Activated CD8-positive, alpha-beta T cell treated with anti-CD3 and anti-CD28 coated beads, Interleukin-2, amount 10 ng/mL, durations not matched to agents 7 days and 5 days (primary cell): ENCODE measurements around the gene ADK. TPM values are rescaled to one million over a fixed set of nuclear protein-coding genes. Genes with fewer than 3 reads are reported as not detected.
A peak's percentile ranks its signal among the peaks of the same experiment; 100 is the strongest.

ENCODE experiments used
- ATAC-seq: fragments of 150-1000 bp; cut with Tn5 transposase; one replicate; pipeline ENCODE4 v1.10.0; 2021; ENCODE audit warnings: moderate library complexity
- CTCF ChIA-PET: fragments of 350-600 bp; sonication (Branson Sonifier 250); formaldehyde crosslinking; loops from one replicate; lab custom pipeline; 2021; ENCODE audit warnings: antibody characterized with exemption; lab: Charles Lee
- POLR2A ChIA-PET: fragments of 350-600 bp; sonication (Branson Sonifier 250); formaldehyde crosslinking; loops from one replicate; lab custom pipeline; 2021; ENCODE audit warnings: antibody characterized with exemption; lab: Charles Lee
- DNase-seq: peaks from one replicate; pipeline ENCODE4 v3.0.0-alpha.2; 2020
- H3K27ac Mint-ChIP-seq: one replicate; pipeline ENCODE4 v1.8.0; 2021; ENCODE audit warnings: mild to moderate bottlenecking, mixed read lengths
- H3K27me3 Mint-ChIP-seq: one replicate; pipeline ENCODE4 v1.8.0; 2021; ENCODE audit warnings: low read depth, mixed read lengths
- H3K36me3 Mint-ChIP-seq: one replicate; pipeline ENCODE4 v1.8.0; 2021; ENCODE audit warnings: low read depth, mixed read lengths
- H3K4me1 Mint-ChIP-seq: one replicate; pipeline ENCODE4 v1.8.0; 2021; ENCODE audit warnings: low read depth, mixed read lengths
- H3K4me3 Mint-ChIP-seq: one replicate; pipeline ENCODE4 v1.8.0; 2021; ENCODE audit warnings: mild to moderate bottlenecking, mixed read lengths
- H3K9me3 Mint-ChIP-seq: one replicate; pipeline ENCODE4 v1.8.0; 2022; ENCODE audit warnings: mixed read lengths; ENCODE audit not compliant: insufficient read depth
- total RNA-seq, 2 experiments: library from RNA; stranded (reverse); gene quantifications; one replicate each; pipeline ENCODE4 v1.2.3, GENCODE V29; 2021

Gene ADK
- total RNA-seq, 2 experiments from 2014 or later = 40.2 to 42.1 TPM

- CTCF ChIA-PET = no interaction called here
- ATAC-seq = no peak
- no peak for DNase-seq
- Mint-ChIP-seq H3K4me3 (no peak overlapping the region), H3K27ac (no peak overlapping the region), H3K9me3 (peaks cover 4% of the 10 kb centered on the region), H3K4me1 (no peaks in the 10 kb centered on the region), H3K27me3 (no peaks in the 10 kb centered on the region), H3K36me3 (peaks cover 39% of the 10 kb centered on the region)
- POLR2A ChIA-PET = no interaction called here
Measured at GRCh38 chr10:74406006-74406405, 255.0 kb downstream of the ADK start.

GRCh38 chr10:74415146-74415839 is 264.3 kb downstream of the ADK start:
- POLR2A ChIA-PET = no interaction called here
- Mint-ChIP-seq H3K9me3 (no peaks in the 10 kb centered on the region), H3K27me3 (no peaks in the 10 kb centered on the region), H3K36me3 (peaks cover 15% of the 10 kb centered on the region), H3K27ac (no peak overlapping the region), H3K4me3 (no peak overlapping the region), H3K4me1 (peaks cover 11% of the 10 kb centered on the region)
- ATAC-seq (no peak), DNase-seq (no peak)
- CTCF ChIA-PET = no interaction called here

GRCh38 chr10:74417397-74417796 is 266.4 kb downstream of the ADK start:
- DNase-seq (no peak), ATAC-seq (no peak)
- Mint-ChIP-seq H3K36me3 (peaks cover 7% of the 10 kb centered on the region), H3K4me1 (peaks cover 11% of the 10 kb centered on the region), H3K4me3 (no peak overlapping the region), H3K27ac (no peak overlapping the region), H3K9me3 (no peaks in the 10 kb centered on the region), H3K27me3 (no peaks in the 10 kb centered on the region)
- POLR2A ChIA-PET = no interaction called here
- CTCF ChIA-PET = interaction anchor here (1.5 kb wide), 1 partner anchor 11 kb away, joined by 3 read pairs; no protein-coding TSS in a partner anchor

- Mint-ChIP-seq H3K27me3 (no peaks in the 10 kb centered on the region), H3K4me3 (no peak overlapping the region), H3K9me3 (no peaks in the 10 kb centered on the region), H3K4me1 (peaks cover 11% of the 10 kb centered on the region), H3K36me3 (peaks cover 6% of the 10 kb centered on the region), H3K27ac (no peak overlapping the region)
- CTCF ChIA-PET = interaction anchor here (1.5 to 3.4 kb wide), 4 partner anchors 10 to 603 kb away, joined by 3 to 24 read pairs (median 8); no protein-coding TSS in a partner anchor
- POLR2A ChIA-PET = interaction anchor here (0.6 kb wide), 1 partner anchor 15 kb away, joined by 4 read pairs; no protein-coding TSS in a partner anchor
- no peak for DNase-seq
- ATAC-seq = no peak
Measured at GRCh38 chr10:74418285-74418872, 267.4 kb downstream of the ADK start.

GRCh38 chr10:74419491-74419951 is 268.5 kb downstream of the ADK start:
- CTCF ChIA-PET = interaction anchor here (0.9 to 3.4 kb wide), 19 partner anchors 9 to 679 kb away, joined by 3 to 24 read pairs (median 3); no protein-coding TSS in a partner anchor
- Mint-ChIP-seq H3K4me3 (no peak overlapping the region), H3K27ac (no peak overlapping the region), H3K4me1 (peaks cover 11% of the 10 kb centered on the region), H3K27me3 (no peaks in the 10 kb centered on the region), H3K9me3 (no peaks in the 10 kb centered on the region), H3K36me3 (peaks cover 9% of the 10 kb centered on the region)
- DNase-seq = no peak
- ATAC-seq = no peak
- POLR2A ChIA-PET = no interaction called here

GRCh38 chr10:74419958-74420375 is 268.9 kb downstream of the ADK start:
- CTCF ChIA-PET = interaction anchor here (0.9 to 3.4 kb wide), 19 partner anchors 9 to 678 kb away, joined by 3 to 24 read pairs (median 3); no protein-coding TSS in a partner anchor
- Mint-ChIP-seq H3K9me3 (no peaks in the 10 kb centered on the region), H3K27me3 (no peaks in the 10 kb centered on the region), H3K4me1 (peaks cover 11% of the 10 kb centered on the region), H3K27ac (no peak overlapping the region), H3K4me3 (no peak overlapping the region), H3K36me3 (peaks cover 10% of the 10 kb centered on the region)
- ATAC-seq (no peak), DNase-seq (peak; percentile 54)
- POLR2A ChIA-PET = no interaction called here

- no peak overlapping the region for H3K27ac Mint-ChIP-seq
- DNase-seq (no peak), ATAC-seq (no peak)
- ChIA-PET POLR2A (no interaction called here), CTCF (no interaction called here)
- H3K4me3 Mint-ChIP-seq = no peak overlapping the region
- peaks cover 8% of the 10 kb centered on the region for H3K36me3 Mint-ChIP-seq
- peaks cover 4% of the 10 kb centered on the region for H3K4me1 Mint-ChIP-seq
- H3K27me3 Mint-ChIP-seq = no peaks in the 10 kb centered on the region
- H3K9me3 Mint-ChIP-seq = no peaks in the 10 kb centered on the region
Measured at GRCh38 chr10:74424565-74424964, 273.5 kb downstream of the ADK start.

GRCh38 chr10:74425456-74426001 is 274.5 kb downstream of the ADK start:
- no peaks in the 10 kb centered on the region for H3K27me3 Mint-ChIP-seq

GRCh38 chr10:74431816-74432215 is 280.8 kb downstream of the ADK start:
- ChIA-PET POLR2A (no interaction called here), CTCF (no interaction called here)
- DNase-seq (no peak), ATAC-seq (no peak)
- Mint-ChIP-seq H3K36me3 (peaks cover 12% of the 10 kb centered on the region), H3K9me3 (no peaks in the 10 kb centered on the region), H3K27ac (no peak overlapping the region), H3K4me1 (no peaks in the 10 kb centered on the region), H3K27me3 (no peaks in the 10 kb centered on the region), H3K4me3 (no peak overlapping the region)

More at GRCh38 chr10:74425456-74426001, 274.5 kb downstream of the ADK start:
- no peak overlapping the region for H3K27ac Mint-ChIP-seq
- H3K4me1 Mint-ChIP-seq = no peaks in the 10 kb centered on the region
- no peaks in the 10 kb centered on the region for H3K9me3 Mint-ChIP-seq
- ATAC-seq (no peak), DNase-seq (no peak)
- ChIA-PET CTCF (interaction anchor here (0.9 to 1.1 kb wide), 2 partner anchors 673 to 810 kb away, joined by 3 read pairs; partner anchors contain the start of gene COMTD1), POLR2A (no interaction called here)
- no peak overlapping the region for H3K4me3 Mint-ChIP-seq
- peaks cover 8% of the 10 kb centered on the region for H3K36me3 Mint-ChIP-seq

GRCh38 chr10:74432841-74433594 is 282.0 kb downstream of the ADK start:
- POLR2A ChIA-PET = no interaction called here
- DNase-seq (no peak), ATAC-seq (no peak)
- Mint-ChIP-seq H3K9me3 (no peaks in the 10 kb centered on the region), H3K4me1 (no peaks in the 10 kb centered on the region), H3K27me3 (no peaks in the 10 kb centered on the region), H3K36me3 (peaks cover 12% of the 10 kb centered on the region), H3K27ac (no peak overlapping the region), H3K4me3 (no peak overlapping the region)
- CTCF ChIA-PET = no interaction called here

- no peak overlapping the region for H3K4me3 Mint-ChIP-seq
- H3K36me3 Mint-ChIP-seq = peaks cover 12% of the 10 kb centered on the region
- H3K9me3 Mint-ChIP-seq = no peaks in the 10 kb centered on the region
- H3K27ac Mint-ChIP-seq = no peak overlapping the region
- POLR2A ChIA-PET = no interaction called here
- no peak for ATAC-seq
- H3K4me1 Mint-ChIP-seq = no peaks in the 10 kb centered on the region
- DNase-seq = no peak
- CTCF ChIA-PET = no interaction called here
- no peaks in the 10 kb centered on the region for H3K27me3 Mint-ChIP-seq
Measured at GRCh38 chr10:74433595-74433956, 282.6 kb downstream of the ADK start.
